CD14-positive monocyte (primary cell): ENCODE results near the gene GCDH. TPM values are rescaled to one million over a fixed set of nuclear protein-coding genes. Genes with fewer than 3 reads are reported as not detected.

Experiments
- DNase-seq, 3 donors: peaks; one replicate each; pipeline ENCODE4 v3.0.0-alpha.2; 2011 to 2022
- H2AFZ ChIP-seq: 2 replicates; pipeline ENCODE4 v1.6.0; 2012; ENCODE audit warnings: mild to moderate bottlenecking, low read depth, low read length, inconsistent platforms; ENCODE audit not compliant: insufficient read depth, poor library complexity, severe bottlenecking
- H3K27ac ChIP-seq, 2 donors: 1 replicate in 1 of 2; 2 replicates in 1 of 2; pipeline ENCODE4 v1.5.1; 2012 to 2013; ENCODE audit warnings: low read length in 2 of 2, control low read depth in 1 of 2, inconsistent platforms in 1 of 2, low read depth in 1 of 2, mild to moderate bottlenecking in 1 of 2
- H3K27me3 ChIP-seq, 2 donors: one replicate each; pipeline versions ENCODE4 v1.6.0 to v1.6.1; 2011 to 2013; ENCODE audit warnings: low read length in 2 of 2; ENCODE audit not compliant: control insufficient read depth in 2 of 2, insufficient read depth in 2 of 2
- H3K36me3 ChIP-seq, 2 donors: replicated peaks in 1 of 2; 1 replicate in 1 of 2; 2 replicates in 1 of 2; pipeline versions ENCODE4 v1.5.1 to v1.6.1; 2012 to 2013; ENCODE audit warnings: low read length in 2 of 2, control low read depth in 1 of 2, inconsistent platforms in 1 of 2, mild to moderate bottlenecking in 1 of 2; ENCODE audit not compliant: insufficient read depth in 2 of 2, control insufficient read depth in 1 of 2
- H3K4me1 ChIP-seq, 2 donors: 1 replicate in 1 of 2; 2 replicates in 1 of 2; pipeline versions ENCODE4 v1.5.1 to v1.6.1; 2012 to 2013; ENCODE audit warnings: low read length in 2 of 2, control low read depth in 1 of 2, inconsistent platforms in 1 of 2, mild to moderate bottlenecking in 1 of 2, moderate library complexity in 1 of 2; ENCODE audit not compliant: insufficient read depth in 2 of 2, control insufficient read depth in 1 of 2
- H3K4me2 ChIP-seq: replicated peaks from 2 replicates; pipeline ENCODE3; 2012; ENCODE audit warnings: low read length, moderate library complexity, mild to moderate bottlenecking; ENCODE audit not compliant: poor library complexity, severe bottlenecking; ENCODE audit errors: extremely low read depth
- H3K4me3 ChIP-seq, 3 experiments: fragments of 200-600 bp in 1 of 3; sonication (generic) in 1 of 3; replicated peaks in 1 of 3; 1 replicate in 2 of 3; 2 replicates in 1 of 3; pipeline ENCODE4 v1.5.1; 2011 to 2013; ENCODE audit warnings: low read length in 3 of 3, mild to moderate bottlenecking in 3 of 3, control low read depth in 2 of 3, low read depth in 2 of 3, inconsistent platforms in 1 of 3, moderate library complexity in 1 of 3
- H3K79me2 ChIP-seq: 2 replicates; pipeline ENCODE4 v1.6.0; 2012; ENCODE audit warnings: mild to moderate bottlenecking, control low read depth, inconsistent platforms, low read length, moderate library complexity; ENCODE audit not compliant: insufficient read depth
- H3K9ac ChIP-seq: 2 replicates; pipeline ENCODE4 v1.6.0; 2017; ENCODE audit warnings: low read length, mild to moderate bottlenecking; ENCODE audit not compliant: insufficient read depth, poor library complexity, severe bottlenecking
- H3K9me3 ChIP-seq, 2 donors: replicated peaks in 1 of 2; 1 replicate in 1 of 2; 2 replicates in 1 of 2; pipeline versions ENCODE4 v1.5.1 to v1.6.1; 2012 to 2013; ENCODE audit warnings: low read length in 2 of 2, control low read depth in 1 of 2; ENCODE audit not compliant: control insufficient read depth in 1 of 2, insufficient read depth in 1 of 2
- H4K20me1 ChIP-seq: 2 replicates; pipeline ENCODE4 v1.6.0; 2012; ENCODE audit warnings: mild to moderate bottlenecking, low read length, control low read depth, moderate library complexity; ENCODE audit not compliant: insufficient read depth
- H3K27ac Mint-ChIP-seq, 7 donors: one replicate each; pipeline ENCODE4 v1.8.0; 2020; ENCODE audit warnings: mild to moderate bottlenecking in 7 of 7, mixed read lengths in 7 of 7, moderate library complexity in 6 of 7, inconsistent platforms in 2 of 7
- H3K27me3 Mint-ChIP-seq, 3 donors: one replicate each; pipeline ENCODE4 v1.8.0; 2021 to 2022; ENCODE audit warnings: low read depth in 3 of 3, mild to moderate bottlenecking in 3 of 3, mixed read lengths in 3 of 3, moderate library complexity in 3 of 3, inconsistent platforms in 1 of 3
- H3K36me3 Mint-ChIP-seq, 2 donors: one replicate each; pipeline ENCODE4 v1.8.0; 2020; ENCODE audit warnings: mixed read lengths in 2 of 2, inconsistent platforms in 1 of 2, mild to moderate bottlenecking in 1 of 2
- H3K4me1 Mint-ChIP-seq: one replicate; pipeline ENCODE4 v1.8.0; 2020; ENCODE audit warnings: mild to moderate bottlenecking, mixed read lengths
- H3K4me3 Mint-ChIP-seq, 2 donors: one replicate each; pipeline ENCODE4 v1.8.0; 2020; ENCODE audit warnings: mild to moderate bottlenecking in 2 of 2, mixed read lengths in 2 of 2, moderate library complexity in 1 of 2
- H3K9me3 Mint-ChIP-seq, 7 donors: one replicate each; pipeline ENCODE4 v1.8.0; 2020 to 2022; ENCODE audit warnings: mixed read lengths in 7 of 7, mild to moderate bottlenecking in 6 of 7, moderate library complexity in 6 of 7, inconsistent platforms in 2 of 7
- CTCF ChIP-seq: fragments of 200-600 bp; IDR thresholded peaks from one replicate; pipeline ENCODE4 v1.8.0; 2022; ENCODE audit warnings: antibody characterized with exemption, mild to moderate bottlenecking
- WGBS: methylation state at CpG from one replicate; pipeline ENCODE4 v1.1.5; 2013; ENCODE audit warnings: missing lambda C conversion rate; ENCODE audit not compliant: insufficient coverage; 5-methylcytosine and 5-hydroxymethylcytosine counted together
- intact Hi-C, 2 donors: fragments of 100-400 bp; cut with micrococcal nuclease; formaldehyde crosslinking; loops; one replicate each; pipeline versions ENCODE4 v1.15.0 to v1.15.1; 2023
- polyA plus RNA-seq, 3 donors: library from polyadenylated mRNA; depleted of rRNA in 1 of 3; unstranded in 2 of 3; stranded (reverse) in 1 of 3; fragments of 300-500 nt in 2 of 3; fragments of >200 nt in 1 of 3; fragmentation: Illumina TruSeq in 2 of 3; gene quantifications; 1 replicate in 2 of 3; 2 replicates in 1 of 3; pipeline ENCODE4 v1.2.3, GENCODE V29; 2012 to 2021

Gene GCDH
- polyA plus RNA-seq, 3 donors, result 7.3 to 30.5 (median 9.6) TPM

DNA sequence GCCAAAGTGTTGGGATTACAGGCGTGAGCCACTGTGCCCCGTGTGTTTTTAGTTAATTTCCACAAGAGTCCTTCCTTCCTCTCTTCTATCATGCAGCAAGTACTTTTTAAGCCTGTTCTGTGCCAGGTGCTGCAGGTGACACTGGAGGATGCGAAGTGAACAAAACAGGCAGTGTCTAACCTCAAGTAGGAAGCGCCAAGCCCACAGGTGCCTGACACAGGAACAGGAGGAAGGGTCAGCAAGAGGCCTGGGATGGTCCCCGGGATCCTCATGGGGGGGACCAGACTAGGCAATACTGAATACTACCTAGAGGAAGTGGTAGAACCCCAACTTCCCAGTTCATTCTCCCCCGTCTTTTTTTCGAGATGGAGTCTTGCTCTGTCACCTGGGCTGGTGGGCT, 45.6 kb downstream of the GCDH start:
- H3K4me3 ChIP-seq, result peak overlapping the region in 1 of 3 experiments; percentile 100
- H3K4me2 ChIP-seq, result peak overlapping the region; percentile 94
- Mint-ChIP-seq H3K36me3 (peaks cover 20 to 22% of the 10 kb centered on the region in 2 donors), H3K4me1 (peaks cover 55% of the 10 kb centered on the region), H3K9me3 (no peaks in the 10 kb centered on the region), H3K27me3 (peaks cover 0 to 2% (median 1%) of the 10 kb centered on the region in 3 donors), H3K27ac (peak overlapping the region in 4 of 7 donors; percentile 4 to 56 (median 38)), H3K4me3 (no peak overlapping the region)
- no peak overlapping the region for H3K27ac ChIP-seq
- no peak for TF ChIP-seq CTCF
- H3K9ac ChIP-seq, result no peak overlapping the region
- H3K36me3 ChIP-seq, result peaks cover 18 to 20% of the 10 kb centered on the region in 2 donors
- peaks cover 58 to 68% of the 10 kb centered on the region in 2 donors for H3K4me1 ChIP-seq
- no peak overlapping the region for H2AFZ ChIP-seq
- intact Hi-C loops, result loop anchor here (5.0 to 10.0 kb wide), 2 partner anchors 52 to 144 kb away; partner anchors contain the start of genes DNASE2 (in 1 of the 2), JUNB (in 1 of the 2) and KLF1 (in 1 of the 2)
- no peaks in the 10 kb centered on the region for H3K27me3 ChIP-seq
- no peaks in the 10 kb centered on the region for H3K9me3 ChIP-seq
- peaks cover 35% of the 10 kb centered on the region for H4K20me1 ChIP-seq
- peaks cover 59% of the 10 kb centered on the region for H3K79me2 ChIP-seq
- DNase-seq, result no peak
- WGBS, result 0% methylated on average over 2 of the region's 7 CpGs

GRCh38 chr19:12937093-12937926, 46.4 kb downstream of the GCDH start:
- Histone ChIP-seq H3K4me1 (peaks cover 54 to 72% of the 10 kb centered on the region in 2 donors), H3K9me3 (no peaks in the 10 kb centered on the region), H3K27me3 (no peaks in the 10 kb centered on the region), H4K20me1 (peaks cover 40% of the 10 kb centered on the region), H3K9ac (peak overlapping the region; percentile 68), H3K79me2 (peaks cover 59% of the 10 kb centered on the region), H3K36me3 (peaks cover 21 to 27% of the 10 kb centered on the region in 2 donors), H3K27ac (peak overlapping the region; percentile 82 to 98), H3K4me2 (peak overlapping the region; percentile 94), H3K4me3 (peak overlapping the region; percentile 29 to 100 (median 55)), H2AFZ (peak overlapping the region; percentile 85)
- intact Hi-C loops, result loop anchor here (5.0 to 10.0 kb wide), 2 partner anchors 53 to 145 kb away; partner anchors contain the start of genes DNASE2 (in 1 of the 2), JUNB (in 1 of the 2) and KLF1 (in 1 of the 2)
- WGBS, result 3% methylated on average over 12 of the region's 23 CpGs
- Mint-ChIP-seq H3K27me3 (peaks cover 0 to 2% (median 1%) of the 10 kb centered on the region in 3 donors), H3K36me3 (peaks cover 27 to 30% of the 10 kb centered on the region in 2 donors), H3K4me1 (peaks cover 58% of the 10 kb centered on the region), H3K4me3 (peak overlapping the region; percentile 86 to 99), H3K27ac (peak overlapping the region; percentile 90 to 97 (median 94)), H3K9me3 (no peaks in the 10 kb centered on the region)
- DNase-seq, result peak; percentile 58 to 85 (median 60)
- no peak for TF ChIP-seq CTCF
